K562 (cell line): ENCODE data around the gene CDH8. TPM values are rescaled to one million over a fixed set of nuclear protein-coding genes. Genes with fewer than 3 reads are reported as not detected.

ENCODE experiments used
- EWSR1 ChIP-seq: fragments of 450-650 bp; IDR thresholded peaks from 2 replicates; pipeline ENCODE4 v1.6.1; 2018; ENCODE audit warnings: borderline replicate concordance, mild to moderate bottlenecking, low read depth, moderate library complexity; ENCODE audit not compliant: partially characterized antibody
- SLC30A9 ChIP-seq: fragments of 250-450 bp; sonication (Bioruptor Pico); IDR thresholded peaks from 2 replicates; pipeline ENCODE4 v1.8.0; 2022; ENCODE audit warnings: mild to moderate bottlenecking, moderate library complexity
- SUPT5H ChIP-seq: fragments of 450-650 bp; IDR thresholded peaks from 2 replicates; pipeline ENCODE4 v1.6.1; 2016
- TCF7 ChIP-seq: sonication (generic); IDR thresholded peaks from 2 replicates; pipeline ENCODE4 v1.6.1; 2016; ENCODE audit warnings: antibody characterized with exemption, borderline replicate concordance
- ZBTB34 ChIP-seq: fragments of 250-450 bp; sonication (Bioruptor Pico); IDR thresholded peaks from 2 replicates; pipeline ENCODE4 v1.8.0; 2021; ENCODE audit warnings: mild to moderate bottlenecking, moderate library complexity
- ZNF518B ChIP-seq: fragments of 250-450 bp; sonication (Bioruptor Pico); IDR thresholded peaks from 2 replicates; pipeline ENCODE4 v1.5.0; 2021; ENCODE audit warnings: mild to moderate bottlenecking, moderate library complexity
- ZNF584 ChIP-seq: fragments of 200-800 bp; sonication (Bioruptor generic); IDR thresholded peaks from 2 replicates; pipeline ENCODE4 v1.6.1; 2016; ENCODE audit warnings: low read depth, mild to moderate bottlenecking, missing genetic modification characterization, missing compliant biosample characterization
- polyA plus RNA-seq, 8 experiments: library from polyadenylated mRNA; depleted of rRNA in 4 of 8; stranded (reverse) in 5 of 8; unstranded in 3 of 8; fragments of >200 nt; fragmentation: Nextera tagmentation in 2 of 8; fragmentation: Illumina TruSeq in 1 of 8; extraction: Ambion mirVana in 2 of 8; extraction: Trizol in 1 of 8; gene quantifications; 2 replicates each; pipeline versions ENCODE4 v1.2.1 to v1.2.3, GENCODE V29; 2011 to 2014; ENCODE audit warnings: inconsistent platforms in 1 of 8, missing spikeins in 1 of 8
- total RNA-seq, 7 experiments: library from RNA; depleted of rRNA in 6 of 7; stranded (reverse); fragments of >200 nt in 6 of 7; fragmentation: Illumina TruSeq in 2 of 7; extraction: Trizol in 2 of 7; gene quantifications; 2 replicates each; pipeline versions ENCODE4 v1.2.1 to v1.2.3, GENCODE V29; 2011 to 2021; ENCODE audit warnings: low replicate concordance in 1 of 7

The CDH8 gene
- total and polyA plus RNA-seq, 9 of the 15 experiments (the other 6 are each of a cell fraction or from before 2014, with no cell fraction given), result 0.22 to 1.4 (median 0.42) TPM; not detected in 4

- TF ChIP-seq ZNF518B (CRISPR knock-in tag) (no peak), SLC30A9 (CRISPR knock-in tag) (no peak), TCF7 (no peak), ZBTB34 (CRISPR knock-in tag) (no peak), SUPT5H (no peak), ZNF584 (no peak), EWSR1 (no peak)
Observed at GRCh38 chr16:61993108-61993507, 43.1 kb downstream of the CDH8 start (continued).
